Stromal cell of bone marrow (primary cell): ENCODE results near the gene FBXO21.
"Not testable (repeated sequence)": the region's sequence is repeated elsewhere in the genome, so short reads cannot be mapped to it uniquely, and the experiment has no call there.

Experiments
- DNase-seq: peaks from one replicate; pipeline ENCODE4 v3.0.0-alpha.2; 2012; ENCODE audit warnings: low read depth

FBXO21 gene

DNA sequence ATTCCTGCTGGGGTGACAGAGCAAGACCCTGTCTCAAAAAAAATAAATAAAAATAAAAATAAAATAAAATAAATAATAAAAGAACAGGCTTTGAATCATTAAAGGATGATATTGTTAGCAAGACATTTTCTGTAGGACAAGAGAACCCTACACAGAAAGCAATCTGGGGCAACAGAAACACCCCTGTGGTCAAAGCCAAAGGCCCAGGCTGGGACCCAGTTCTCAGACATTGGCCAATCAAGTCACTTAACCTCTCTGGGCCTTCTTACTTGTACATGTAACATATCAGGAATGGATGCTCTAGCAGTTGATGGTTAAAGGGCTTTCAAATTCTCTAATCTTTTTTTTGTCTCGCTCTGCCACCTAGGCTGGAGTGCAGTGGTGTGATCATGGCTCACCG, 55.5 kb downstream of the FBXO21 start:
- DNase-seq, result no peak

- DNase-seq, result no peak
Measured at GRCh38 chr12:117134059-117134458, 56.2 kb downstream of the FBXO21 start.

GRCh38 chr12:117130801-117131200, 59.5 kb downstream of the FBXO21 start:
- no peak for DNase-seq

- no peak for DNase-seq
Measured at GRCh38 chr12:117129391-117129790, 60.9 kb downstream of the FBXO21 start.

DNA sequence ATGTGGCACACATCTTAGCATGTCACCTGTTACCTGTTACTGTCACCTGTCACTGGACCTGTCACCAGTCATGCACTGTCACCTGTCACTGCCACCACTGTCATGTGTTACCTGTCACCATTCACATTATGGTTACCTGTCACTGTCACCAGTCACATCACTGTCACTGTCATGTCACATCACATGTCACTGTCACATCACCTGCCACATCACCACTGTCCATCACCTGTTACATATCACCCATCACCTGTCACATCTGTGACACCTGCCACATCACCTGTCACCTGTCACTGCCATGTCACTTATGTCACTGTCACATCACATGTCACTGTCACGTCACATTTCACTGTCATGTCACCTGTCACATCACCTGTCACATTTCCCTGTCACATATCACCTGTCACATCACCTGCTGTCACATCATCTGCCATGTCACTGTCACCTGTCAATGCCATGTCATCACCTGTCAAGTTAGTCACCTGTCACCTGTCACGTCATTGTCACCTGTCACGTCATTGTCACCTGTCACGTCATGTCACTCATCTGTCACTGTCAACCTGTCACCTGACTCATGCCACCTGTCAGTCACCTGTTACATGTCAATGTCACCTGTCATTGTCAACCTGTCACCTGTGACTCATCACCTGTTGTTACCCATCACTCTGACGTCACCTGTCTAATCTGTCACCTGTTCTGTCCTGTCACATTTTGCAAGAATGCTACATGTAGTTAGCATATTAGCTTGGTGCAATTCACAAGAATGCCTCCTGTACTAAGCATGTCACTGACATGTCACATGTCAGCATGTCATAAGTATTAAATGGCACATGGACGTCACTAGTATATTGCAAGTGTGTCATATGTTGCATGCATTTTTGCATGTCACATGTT, 62.1 kb downstream of the FBXO21 start:
- DNase-seq, result no peak

GRCh38 chr12:117126335-117126734, 63.9 kb downstream of the FBXO21 start:
- no peak for DNase-seq

DNA sequence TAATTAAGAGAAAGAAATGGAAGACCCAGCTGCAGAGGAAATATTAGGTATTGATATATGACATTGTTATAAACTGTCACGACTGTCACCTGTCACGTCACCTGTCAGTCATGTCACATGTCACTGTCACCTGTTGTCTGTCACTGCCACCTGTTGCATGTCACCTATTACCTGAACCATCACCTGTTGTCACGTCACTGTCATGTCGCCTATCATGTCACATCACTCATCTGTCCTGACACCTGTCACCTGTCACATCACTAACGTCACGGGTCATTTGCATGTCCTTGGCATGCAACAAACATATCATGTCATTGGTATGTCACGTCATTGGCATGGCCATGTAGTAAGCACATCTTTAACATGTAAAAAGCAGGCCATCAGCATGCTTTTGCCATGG, 64.5 kb downstream of the FBXO21 start:
- DNase-seq, result no peak

DNA sequence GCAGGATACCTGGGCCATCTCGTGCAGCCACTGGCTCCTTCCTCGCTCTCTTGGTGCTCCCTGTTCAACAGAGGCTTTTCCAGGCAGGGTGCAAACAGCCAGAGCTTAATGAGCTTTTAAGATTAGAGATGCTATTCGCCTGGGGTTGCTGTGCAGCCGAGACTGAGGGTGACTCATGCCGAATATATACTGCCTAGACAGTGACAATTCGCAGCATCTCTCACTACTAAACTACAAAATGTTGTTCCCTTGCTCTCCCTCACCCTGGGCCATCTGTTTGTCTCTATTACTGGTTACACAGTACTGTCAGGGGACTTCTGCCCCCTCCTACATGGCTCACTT, 65.0 kb downstream of the FBXO21 start:
- DNase-seq, result no peak

DNA sequence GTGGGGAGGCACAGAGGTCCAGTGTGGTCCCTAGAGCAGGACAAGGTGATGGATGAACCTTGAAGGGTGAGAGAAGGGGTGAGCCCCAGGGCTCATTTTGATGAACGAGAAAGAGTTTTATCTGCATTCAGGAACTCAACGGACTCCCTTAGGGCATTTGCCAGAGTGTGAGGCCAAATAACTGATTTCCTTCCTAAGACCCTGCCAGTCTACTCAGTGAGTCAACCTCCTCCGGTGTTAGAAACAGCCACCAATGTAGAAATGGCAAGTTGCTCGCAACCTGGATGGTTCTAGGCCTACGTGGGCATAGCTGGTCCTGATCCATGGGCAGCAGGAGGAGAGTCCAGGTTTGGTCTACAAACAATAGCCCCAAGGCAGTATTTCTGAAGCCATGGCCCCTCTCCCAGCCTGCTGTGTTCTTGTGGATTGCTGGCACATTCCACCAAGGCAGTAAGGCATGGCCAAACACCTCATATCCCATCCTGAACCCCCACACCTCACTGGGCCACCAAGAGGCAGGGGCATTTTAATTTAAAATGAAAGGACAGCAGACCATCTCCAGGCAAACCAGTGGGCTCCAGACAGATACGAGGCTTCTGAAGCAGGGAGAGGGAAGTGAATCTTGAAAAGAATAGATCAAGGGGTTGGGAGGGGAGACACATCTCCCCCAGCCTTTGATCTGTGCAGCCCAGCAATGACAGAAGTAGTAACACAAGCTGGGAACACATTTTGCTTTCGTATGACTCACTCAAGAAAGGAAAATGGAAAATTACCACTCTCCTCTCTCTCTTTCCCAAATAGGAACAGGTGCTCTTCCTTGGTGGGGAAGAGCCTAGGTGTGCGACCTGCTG, 65.6 kb downstream of the FBXO21 start:
- no peak for DNase-seq

GRCh38 chr12:117121441-117121840, 68.8 kb downstream of the FBXO21 start:
- DNase-seq, result no peak

GRCh38 chr12:117120787-117121186, 69.5 kb downstream of the FBXO21 start:
- no peak for DNase-seq

GRCh38 chr12:117119592-117120198, 70.6 kb downstream of the FBXO21 start:
- DNase-seq, result no peak

DNA sequence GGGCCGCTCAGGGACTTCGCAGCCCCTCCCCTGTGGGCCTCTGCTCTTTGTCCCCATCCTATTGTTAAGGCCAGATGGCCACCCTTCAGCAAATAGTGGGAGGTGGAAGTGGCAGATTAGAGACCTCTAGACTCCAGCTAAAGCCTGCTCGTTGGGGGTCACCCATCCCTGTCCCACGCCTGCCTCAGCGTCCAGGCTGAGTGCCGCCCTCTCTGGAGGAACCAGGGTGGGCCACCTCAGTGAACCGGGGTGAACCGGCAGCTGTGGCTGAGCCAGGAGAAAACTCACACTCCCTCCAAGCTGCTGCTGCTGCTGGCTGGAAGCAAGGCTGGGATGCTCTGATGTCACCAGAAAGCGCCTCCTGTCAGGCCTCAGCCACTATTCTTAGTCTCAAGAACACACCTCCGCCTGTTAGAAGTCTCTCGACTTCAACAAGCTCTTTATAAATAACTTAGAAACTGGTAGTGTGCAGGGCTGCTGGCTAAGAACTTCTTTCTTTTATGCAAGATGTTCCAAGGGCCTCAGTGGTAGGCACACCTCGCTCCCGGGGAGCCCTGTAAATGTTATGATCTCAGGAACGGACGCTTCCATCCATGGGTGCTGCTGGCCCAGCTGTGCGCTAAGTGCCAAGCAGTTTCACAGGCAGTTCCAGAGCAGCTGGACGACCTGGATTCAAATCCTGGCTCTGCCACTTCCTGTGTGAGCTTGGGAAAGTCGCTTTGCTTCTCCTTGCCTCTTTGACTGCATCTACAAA, 71.3 kb downstream of the FBXO21 start:
- no peak for DNase-seq

GRCh38 chr12:117114784-117115183, 75.5 kb downstream of the FBXO21 start:
- no peak for DNase-seq

- DNase-seq, result no peak
Measured at GRCh38 chr12:117113231-117113630, 77.0 kb downstream of the FBXO21 start.

GRCh38 chr12:117111821-117112595, 78.3 kb downstream of the FBXO21 start:
- DNase-seq, result no peak

- no peak for DNase-seq
Measured at GRCh38 chr12:117111386-117111785, 78.9 kb downstream of the FBXO21 start.

GRCh38 chr12:117109943-117110635, 80.2 kb downstream of the FBXO21 start:
- DNase-seq, result no peak

- DNase-seq, result no peak
Measured at GRCh38 chr12:117105902-117106301, 84.4 kb downstream of the FBXO21 start.

DNA sequence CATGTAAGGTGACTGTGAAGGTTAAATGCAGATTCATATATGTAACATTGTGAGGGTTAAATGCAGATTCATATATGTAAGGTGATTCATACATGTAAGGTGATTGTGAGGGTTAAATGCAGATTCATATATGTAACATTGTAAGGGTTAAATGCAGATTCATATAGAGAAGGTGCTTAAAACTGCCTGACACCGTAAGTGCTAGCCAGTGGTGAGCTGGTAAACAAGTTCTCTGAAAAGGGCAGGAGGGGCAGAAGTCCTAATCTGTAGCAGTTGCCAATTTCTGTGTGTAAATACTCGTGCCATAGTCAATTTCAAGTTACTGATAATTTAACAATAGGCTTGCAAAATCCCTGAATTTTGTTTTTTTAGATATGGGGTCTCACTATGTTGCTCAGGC, 86.3 kb downstream of the FBXO21 start:
- not testable (repeated sequence) for DNase-seq

DNA sequence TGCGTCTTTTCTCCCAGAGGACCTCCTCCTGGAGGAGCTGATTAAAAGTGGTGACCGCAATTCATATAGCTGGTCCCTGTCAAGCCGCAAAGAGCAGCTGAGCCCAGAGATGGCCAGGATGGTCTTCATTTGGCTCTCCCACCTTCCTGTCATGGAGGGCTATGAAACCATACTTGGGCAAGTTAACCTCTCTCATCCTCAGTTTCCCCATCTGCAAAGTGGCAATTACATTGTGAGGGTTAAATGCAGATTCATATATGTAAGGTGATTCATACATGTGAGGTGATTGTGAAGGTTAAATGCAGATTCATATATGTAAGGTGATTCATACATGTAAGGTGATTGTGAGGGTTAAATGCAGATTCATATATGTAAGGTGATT, 87.5 kb downstream of the FBXO21 start:
- no peak for DNase-seq
